GM12878 (cell line): ENCODE results near the gene IGLON5. TPM values are rescaled to one million over a fixed set of nuclear protein-coding genes. Genes with fewer than 3 reads are reported as not detected.

Source experiments
- BCL11A ChIP-seq: IDR thresholded peaks from 2 replicates; pipeline ENCODE4 v1.6.1; 2011; ENCODE audit warnings: low read depth, low read length
- BCLAF1 ChIP-seq: fragments of 450-650 bp; IDR thresholded peaks from 2 replicates; pipeline ENCODE4 v1.6.1; 2017; ENCODE audit warnings: antibody characterized with exemption, mild to moderate bottlenecking, moderate library complexity
- CHD2 ChIP-seq: IDR thresholded peaks from 2 replicates; pipeline ENCODE4 v1.6.1; 2011; ENCODE audit warnings: low read depth, low read length, improper control_type of control experiment, borderline replicate concordance
- CTCF ChIP-seq, 3 experiments: IDR thresholded peaks in 2 of 3; conservative IDR thresholded peaks in 1 of 3; 2 replicates each; pipeline ENCODE4 v1.5.1; 2011; ENCODE audit warnings: low read depth in 3 of 3, low read length in 3 of 3, mild to moderate bottlenecking in 3 of 3, control low read depth in 2 of 3, moderate library complexity in 2 of 3, inconsistent platforms in 1 of 3, mixed read lengths in 1 of 3; ENCODE audit not compliant: control insufficient read depth in 2 of 3, insufficient read depth in 1 of 3; ENCODE audit errors: extremely low read depth in 1 of 3
- ETV6 ChIP-seq, 2 experiments: fragments of 450-650 bp in 1 of 2; IDR thresholded peaks in 1 of 2; conservative IDR thresholded peaks in 1 of 2; 2 replicates each; pipeline ENCODE4 v1.6.1; 2014; ENCODE audit warnings: antibody characterized with exemption in 1 of 2, borderline replicate concordance in 1 of 2, low read depth in 1 of 2, mild to moderate bottlenecking in 1 of 2, moderate library complexity in 1 of 2
- MTA2 ChIP-seq: fragments of 450-650 bp; IDR thresholded peaks from 2 replicates; pipeline ENCODE4 v1.6.1; 2016; ENCODE audit warnings: low read depth, mild to moderate bottlenecking, moderate library complexity
- MYC ChIP-seq: IDR thresholded peaks from 2 replicates; pipeline ENCODE4 v1.6.1; 2011; ENCODE audit warnings: mild to moderate bottlenecking, low read length, moderate library complexity, inconsistent platforms; ENCODE audit not compliant: insufficient read depth, insufficient replicate concordance, insufficient read length, severe bottlenecking
- NBN ChIP-seq: fragments of 450-650 bp; IDR thresholded peaks from 2 replicates; pipeline ENCODE4 v1.6.1; 2016
- RAD51 ChIP-seq: fragments of 450-650 bp; IDR thresholded peaks from 2 replicates; pipeline ENCODE4 v1.6.1; 2016; ENCODE audit warnings: moderate library complexity, mild to moderate bottlenecking, inconsistent platforms
- RUNX3 ChIP-seq: IDR thresholded peaks from 2 replicates; pipeline ENCODE4 v1.6.1; 2012; ENCODE audit warnings: low read length, inconsistent platforms
- SP1 ChIP-seq: IDR thresholded peaks from one replicate; pipeline ENCODE4 v1.6.1; 2011; ENCODE audit warnings: low read depth, low read length
- SRF ChIP-seq, 2 experiments: IDR thresholded peaks; 2 replicates each; pipeline ENCODE4 v1.6.1; 2011; ENCODE audit warnings: low read depth in 2 of 2, low read length in 2 of 2, mild to moderate bottlenecking in 1 of 2, moderate library complexity in 1 of 2
- STAT1 ChIP-seq: fragments of 450-650 bp; conservative IDR thresholded peaks from 2 replicates; pipeline ENCODE4 v1.6.1; 2014; ENCODE audit warnings: antibody characterized with exemption, mild to moderate bottlenecking
- TCF3 ChIP-seq: IDR thresholded peaks from 2 replicates; pipeline ENCODE4 v1.6.1; 2012; ENCODE audit warnings: low read depth, mild to moderate bottlenecking, low read length, borderline replicate concordance; ENCODE audit not compliant: insufficient read depth
- ZBED1 ChIP-seq: IDR thresholded peaks from 2 replicates; pipeline ENCODE4 v1.6.1; 2016; ENCODE audit warnings: borderline replicate concordance
- ZBTB33 ChIP-seq: fragments of 450-650 bp; IDR thresholded peaks from 2 replicates; pipeline ENCODE4 v1.6.1; 2017; ENCODE audit warnings: mild to moderate bottlenecking
- ZNF687 ChIP-seq: fragments of 450-650 bp; IDR thresholded peaks from 2 replicates; pipeline ENCODE4 v1.6.1; 2017; ENCODE audit warnings: mild to moderate bottlenecking, moderate library complexity
- ZSCAN29 ChIP-seq: fragments of 450-650 bp; IDR thresholded peaks from 2 replicates; pipeline ENCODE4 v1.6.1; 2017; ENCODE audit warnings: mild to moderate bottlenecking, moderate library complexity
- polyA plus RNA-seq, 11 experiments: library from polyadenylated mRNA; depleted of rRNA in 4 of 11; unstranded in 6 of 11; stranded (reverse) in 5 of 11; fragments of >200 nt; fragmentation: Nextera tagmentation in 4 of 11; fragmentation: Illumina TruSeq in 1 of 11; extraction: Ambion mirVana in 4 of 11; extraction: Trizol in 1 of 11; gene quantifications; 1 replicate in 1 of 11; 2 replicates in 10 of 11; pipeline versions ENCODE4 v1.2.1 to v1.2.3, GENCODE V29; 2011 to 2016; ENCODE audit warnings: inconsistent platforms in 2 of 11, missing spikeins in 2 of 11, low read depth in 1 of 11
- total RNA-seq, 4 experiments: library from RNA; depleted of rRNA in 3 of 4; stranded (reverse); fragments of >200 nt in 3 of 4; fragmentation: Illumina TruSeq in 1 of 4; extraction: Trizol in 1 of 4; gene quantifications; 2 replicates each; pipeline versions ENCODE4 v1.2.1 to v1.2.3, GENCODE V29; 2013 to 2021

IGLON5 gene
- total and polyA plus RNA-seq, 10 of the 15 experiments (the other 5 are each of a cell fraction or from before 2014, with no cell fraction given) = not detected

- 0 out of 2 replicates have a peak, but pooled peaks have one; percentile 23 for TF ChIP-seq BCL11A
- no peak for TF ChIP-seq TCF3
- TF ChIP-seq ZBED1 = no peak
- no peak for TF ChIP-seq ZBTB33
- peak; percentile 85 for TF ChIP-seq NBN
- TF ChIP-seq SP1 = peak; percentile 5
- no peak for TF ChIP-seq BCLAF1
- TF ChIP-seq STAT1 = no peak
- TF ChIP-seq RAD51 = peak; percentile 37; the same call in 1 of the 2 replicates
- no peak for TF ChIP-seq MYC
- peak; percentile 39; the same call in 1 of the 2 replicates for TF ChIP-seq CHD2
- TF ChIP-seq MTA2 = peak; percentile 77
- TF ChIP-seq ZSCAN29 = no peak
- peak in 1 of 2 experiments; percentile 76; a peak in 1 of 4 replicates for TF ChIP-seq SRF (IDR thresholded peaks at IDR 0.05; ENCODE audit: low read depth in 2 of 2, low read length in 2 of 2)
- no peak for TF ChIP-seq CTCF (IDR thresholded peaks at IDR 0.05 in 2 of 3, conservative IDR thresholded peaks at IDR 0.05 in 1 of 3; ENCODE audit: control insufficient read depth in 2 of 3, extremely low read depth in 1 of 3, insufficient read depth in 1 of 3, low read depth in 3 of 3, low read length in 3 of 3)
- TF ChIP-seq RUNX3 = peak; percentile 89
- TF ChIP-seq ETV6 (conservative IDR thresholded peaks at IDR 0.05 in 1 of 2, IDR thresholded peaks at IDR 0.05 in 1 of 2; ENCODE audit: borderline replicate concordance in 1 of 2, low read depth in 1 of 2) = peak in 1 of 2 experiments; percentile 34; a peak in 1 of 4 replicates
- TF ChIP-seq ZNF687 = no peak
Measured at GRCh38 chr19:51372649-51373504, 61.4 kb downstream of the IGLON5 start, which contains the start of gene NKG7 (continued).
